Measurements from ENCODE around the gene MGRN1. TPM values are rescaled to one million over a fixed set of nuclear protein-coding genes. Genes with fewer than 3 reads are reported as not detected.

MGRN1 gene
- total and polyA plus RNA-seq, 2 donors (not counting 1 experiment from before 2014, with no cell fraction given), result 22.7 to 89.2 TPM

DNA sequence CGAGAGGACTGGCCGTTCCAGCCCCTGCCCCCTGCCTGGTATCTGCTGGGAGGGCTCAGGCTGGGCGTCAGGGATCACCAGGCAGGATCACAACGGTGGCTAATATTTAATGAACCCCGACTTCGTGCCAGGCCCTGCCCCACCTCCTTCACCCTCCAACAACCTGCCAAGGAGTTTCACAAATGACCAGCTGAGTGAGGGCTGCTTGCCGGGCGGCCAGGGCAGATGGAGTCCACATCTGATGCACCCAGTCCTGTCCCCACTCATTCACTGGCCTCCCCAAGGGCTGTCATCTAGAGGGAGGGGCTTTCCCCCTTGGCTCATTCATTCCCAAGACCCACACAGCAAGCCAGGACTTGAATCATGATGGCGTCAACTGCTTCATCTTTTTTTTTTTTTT, 27.5 kb upstream of the MGRN1 start:
- no peaks in the 10 kb centered on the region for H3K4me1 ChIP-seq (ENCODE audit: control insufficient read depth in 2 of 2, insufficient read depth in 2 of 2, low read length in 2 of 2)
- peaks cover 4% of the 10 kb centered on the region for H3K27me3 Mint-ChIP-seq
- no peak overlapping the region for H3K4me3 Mint-ChIP-seq
- ATAC-seq (ENCODE audit: low read depth) (no peak), DNase-seq (no peak)
- H3K36me3 ChIP-seq (replicated peaks in 1 of 2; ENCODE audit: control extremely low read depth in 1 of 2, control insufficient read depth in 1 of 2, extremely low read depth in 1 of 2, insufficient read depth in 2 of 2, low read length in 1 of 2), result no peaks in the 10 kb centered on the region
- peaks cover 0 to 5% (median 0%) of the 10 kb centered on the region in 3 donors for H3K9me3 ChIP-seq (ENCODE audit: control extremely low read depth in 1 of 3, control insufficient read depth in 2 of 3, insufficient read depth in 1 of 3, low read length in 2 of 3)
- ChIA-PET POLR2A (no interaction called here), CTCF (interaction anchor here (1.4 kb wide), 1 partner anchor 11 kb away, joined by 3 read pairs; no protein-coding TSS in a partner anchor)
- intact Hi-C loops (cut with micrococcal nuclease), result no loop called here
- H3K27me3 ChIP-seq (replicated peaks in 1 of 4; ENCODE audit: control extremely low read depth in 1 of 4, control insufficient read depth in 3 of 4, insufficient read depth in 4 of 4, low read length in 3 of 4), result peaks cover 0 to 7% (median 0%) of the 10 kb centered on the region in 4 experiments
- H3K27ac ChIP-seq (ENCODE audit: low read length in 2 of 2), result no peak overlapping the region
- no peak overlapping the region for H3K27ac Mint-ChIP-seq
- no peaks in the 10 kb centered on the region for H3K79me2 ChIP-seq (ENCODE audit: control insufficient read depth, insufficient read depth, low read length)
- H4K20me1 ChIP-seq (ENCODE audit: control insufficient read depth, insufficient read depth, low read length, poor library complexity, severe bottlenecking), result no peaks in the 10 kb centered on the region
- no peaks in the 10 kb centered on the region for H3K4me1 Mint-ChIP-seq
- 82% methylated on average over 8 of the region's 9 CpGs for WGBS (ENCODE audit: insufficient coverage)
- TF ChIP-seq, protein P1, sequence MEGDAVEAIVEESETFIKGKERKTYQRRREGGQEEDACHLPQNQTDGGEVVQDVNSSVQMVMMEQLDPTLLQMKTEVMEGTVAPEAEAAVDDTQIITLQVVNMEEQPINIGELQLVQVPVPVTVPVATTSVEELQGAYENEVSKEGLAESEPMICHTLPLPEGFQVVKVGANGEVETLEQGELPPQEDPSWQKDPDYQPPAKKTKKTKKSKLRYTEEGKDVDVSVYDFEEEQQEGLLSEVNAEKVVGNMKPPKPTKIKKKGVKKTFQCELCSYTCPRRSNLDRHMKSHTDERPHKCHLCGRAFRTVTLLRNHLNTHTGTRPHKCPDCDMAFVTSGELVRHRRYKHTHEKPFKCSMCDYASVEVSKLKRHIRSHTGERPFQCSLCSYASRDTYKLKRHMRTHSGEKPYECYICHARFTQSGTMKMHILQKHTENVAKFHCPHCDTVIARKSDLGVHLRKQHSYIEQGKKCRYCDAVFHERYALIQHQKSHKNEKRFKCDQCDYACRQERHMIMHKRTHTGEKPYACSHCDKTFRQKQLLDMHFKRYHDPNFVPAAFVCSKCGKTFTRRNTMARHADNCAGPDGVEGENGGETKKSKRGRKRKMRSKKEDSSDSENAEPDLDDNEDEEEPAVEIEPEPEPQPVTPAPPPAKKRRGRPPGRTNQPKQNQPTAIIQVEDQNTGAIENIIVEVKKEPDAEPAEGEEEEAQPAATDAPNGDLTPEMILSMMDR (IDR thresholded peaks at IDR 0.05), result no peak
- no peak for TF ChIP-seq EZH2 (IDR thresholded peaks at IDR 0.05; ENCODE audit: borderline replicate concordance, insufficient read depth, low read depth, low read length, poor library complexity, severe bottlenecking)
- no peak overlapping the region for H3K9ac ChIP-seq (ENCODE audit: low read length)
- no peaks in the 10 kb centered on the region for H3K9me3 Mint-ChIP-seq (ENCODE audit: insufficient read depth)
- no peak overlapping the region for H2AFZ ChIP-seq (ENCODE audit: insufficient read depth, low read depth, low read length, poor library complexity, severe bottlenecking)
- H3K4me3 ChIP-seq (ENCODE audit: control extremely low read depth in 1 of 5, extremely low read depth in 1 of 5, insufficient read depth in 1 of 5, low read depth in 2 of 5, low read length in 4 of 5), result no peak overlapping the region
- H3K4me2 ChIP-seq (replicated peaks; ENCODE audit: low read depth, low read length, poor library complexity, severe bottlenecking), result no peak overlapping the region

DNA sequence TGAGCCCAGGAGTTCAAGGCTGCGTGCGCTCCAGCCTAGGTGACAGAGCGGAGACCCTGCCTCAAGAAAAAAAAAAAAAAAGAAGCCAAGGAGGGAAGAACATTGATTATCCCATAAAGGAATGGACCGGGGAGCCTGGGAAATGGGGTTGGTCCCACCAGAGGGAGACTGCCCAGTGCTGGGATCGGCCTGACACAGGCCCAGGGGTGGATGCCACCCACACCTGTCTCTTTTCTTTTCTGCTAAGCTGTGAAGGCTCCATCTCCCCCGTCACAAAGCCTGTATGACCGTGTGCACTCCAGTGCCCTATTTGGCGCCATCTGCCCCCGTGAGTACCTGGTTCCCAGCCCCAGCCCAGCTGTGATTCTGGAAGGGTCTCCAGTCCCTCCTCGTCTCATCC, 25.6 kb upstream of the MGRN1 start:
- TF ChIP-seq, protein P1 (IDR thresholded peaks at IDR 0.05), result no peak
- TF ChIP-seq EZH2 (IDR thresholded peaks at IDR 0.05; ENCODE audit: borderline replicate concordance, insufficient read depth, low read depth, low read length, poor library complexity, severe bottlenecking), result no peak
- no peaks in the 10 kb centered on the region for H3K79me2 ChIP-seq (ENCODE audit: control insufficient read depth, insufficient read depth, low read length)
- peaks cover 0 to 5% (median 0%) of the 10 kb centered on the region in 3 donors for H3K9me3 ChIP-seq (ENCODE audit: control extremely low read depth in 1 of 3, control insufficient read depth in 2 of 3, insufficient read depth in 1 of 3, low read length in 2 of 3)
- intact Hi-C loops (cut with micrococcal nuclease), result no loop called here
- no peak overlapping the region for H3K27ac ChIP-seq (ENCODE audit: low read length in 2 of 2)
- peaks cover 4% of the 10 kb centered on the region for H3K27me3 Mint-ChIP-seq
- no peak for ATAC-seq (ENCODE audit: low read depth)
- H3K4me2 ChIP-seq (replicated peaks; ENCODE audit: low read depth, low read length, poor library complexity, severe bottlenecking), result no peak overlapping the region
- no peaks in the 10 kb centered on the region for H3K36me3 ChIP-seq (replicated peaks in 1 of 2; ENCODE audit: control extremely low read depth in 1 of 2, control insufficient read depth in 1 of 2, extremely low read depth in 1 of 2, insufficient read depth in 2 of 2, low read length in 1 of 2)
- no peak for DNase-seq
- ChIA-PET CTCF (no interaction called here), POLR2A (no interaction called here)
- no peak overlapping the region for H3K4me3 ChIP-seq (ENCODE audit: control extremely low read depth in 1 of 5, extremely low read depth in 1 of 5, insufficient read depth in 1 of 5, low read depth in 2 of 5, low read length in 4 of 5)
- H2AFZ ChIP-seq (ENCODE audit: insufficient read depth, low read depth, low read length, poor library complexity, severe bottlenecking), result no peak overlapping the region
- no peaks in the 10 kb centered on the region for H4K20me1 ChIP-seq (ENCODE audit: control insufficient read depth, insufficient read depth, low read length, poor library complexity, severe bottlenecking)
- H3K9ac ChIP-seq (ENCODE audit: low read length), result no peak overlapping the region
- no peaks in the 10 kb centered on the region for H3K9me3 Mint-ChIP-seq (ENCODE audit: insufficient read depth)
- H3K4me3 Mint-ChIP-seq, result no peak overlapping the region
- peaks cover 0 to 8% (median 0%) of the 10 kb centered on the region in 4 experiments for H3K27me3 ChIP-seq (replicated peaks in 1 of 4; ENCODE audit: control extremely low read depth in 1 of 4, control insufficient read depth in 3 of 4, insufficient read depth in 4 of 4, low read length in 3 of 4)
- 97% methylated on average over 10 of the region's 10 CpGs for WGBS (ENCODE audit: insufficient coverage)
- no peaks in the 10 kb centered on the region for H3K4me1 Mint-ChIP-seq
- no peak overlapping the region for H3K27ac Mint-ChIP-seq
- no peaks in the 10 kb centered on the region for H3K4me1 ChIP-seq (ENCODE audit: control insufficient read depth in 2 of 2, insufficient read depth in 2 of 2, low read length in 2 of 2)

All from B cell (primary cell).